ENCODE data around the gene CCDC157. TPM values are rescaled to one million over a fixed set of nuclear protein-coding genes. Genes with fewer than 3 reads are reported as not detected.

Gene CCDC157
- total RNA-seq, 1 donor from 2014 or later = 3.7 TPM

DNA sequence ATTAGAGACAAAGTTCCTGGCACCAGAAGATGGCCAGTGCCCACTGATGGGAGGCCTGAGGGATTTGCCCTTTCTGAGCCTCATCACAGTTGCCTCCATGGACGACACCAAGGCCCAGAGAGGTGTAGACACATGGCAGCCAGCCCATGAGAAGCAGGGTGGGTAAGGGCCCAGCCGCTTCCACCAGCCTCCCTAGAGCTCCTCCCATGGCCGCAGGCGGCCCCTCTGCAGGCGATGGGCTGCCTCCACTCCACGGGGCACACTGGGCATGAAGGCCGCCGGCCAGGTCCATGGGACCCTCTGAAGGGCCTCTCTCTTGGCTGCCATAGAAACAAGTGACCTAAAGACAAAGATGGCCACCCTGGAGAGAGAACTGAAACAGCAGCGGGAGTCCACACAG lies 14.5 kb downstream of the CCDC157 start:
- peaks cover 8% of the 10 kb centered on the region for H3K27me3 Mint-ChIP-seq (ENCODE audit: insufficient read depth, low read depth)
- Histone ChIP-seq H3K4me1 (no peaks in the 10 kb centered on the region), H3K4me2 (no peak overlapping the region), H3K4me3 (no peak overlapping the region), H3F3A (ENCODE audit: low read depth) (no peaks in the 10 kb centered on the region), H3K27me3 (no peaks in the 10 kb centered on the region), H4K20me1 (ENCODE audit: low read depth) (no peaks in the 10 kb centered on the region), H3K36me3 (no peaks in the 10 kb centered on the region), H3K27ac (no peak overlapping the region), H3K9me3 (ENCODE audit: low read depth) (no peaks in the 10 kb centered on the region), H2AFZ (replicated peaks) (no peak overlapping the region), H3K9ac (no peak overlapping the region), H3K79me2 (ENCODE audit: low read depth) (no peaks in the 10 kb centered on the region)
- no peak for DNase-seq (ENCODE audit: low spot score)
- H3K27ac Mint-ChIP-seq = no peak overlapping the region
- H3K36me3 Mint-ChIP-seq = peaks cover 9% of the 10 kb centered on the region
- H3K4me1 Mint-ChIP-seq = peaks cover 13% of the 10 kb centered on the region
- H3K4me3 Mint-ChIP-seq = no peak overlapping the region
- H3K9me3 Mint-ChIP-seq = no peaks in the 10 kb centered on the region
- TF ChIP-seq, protein P1, sequence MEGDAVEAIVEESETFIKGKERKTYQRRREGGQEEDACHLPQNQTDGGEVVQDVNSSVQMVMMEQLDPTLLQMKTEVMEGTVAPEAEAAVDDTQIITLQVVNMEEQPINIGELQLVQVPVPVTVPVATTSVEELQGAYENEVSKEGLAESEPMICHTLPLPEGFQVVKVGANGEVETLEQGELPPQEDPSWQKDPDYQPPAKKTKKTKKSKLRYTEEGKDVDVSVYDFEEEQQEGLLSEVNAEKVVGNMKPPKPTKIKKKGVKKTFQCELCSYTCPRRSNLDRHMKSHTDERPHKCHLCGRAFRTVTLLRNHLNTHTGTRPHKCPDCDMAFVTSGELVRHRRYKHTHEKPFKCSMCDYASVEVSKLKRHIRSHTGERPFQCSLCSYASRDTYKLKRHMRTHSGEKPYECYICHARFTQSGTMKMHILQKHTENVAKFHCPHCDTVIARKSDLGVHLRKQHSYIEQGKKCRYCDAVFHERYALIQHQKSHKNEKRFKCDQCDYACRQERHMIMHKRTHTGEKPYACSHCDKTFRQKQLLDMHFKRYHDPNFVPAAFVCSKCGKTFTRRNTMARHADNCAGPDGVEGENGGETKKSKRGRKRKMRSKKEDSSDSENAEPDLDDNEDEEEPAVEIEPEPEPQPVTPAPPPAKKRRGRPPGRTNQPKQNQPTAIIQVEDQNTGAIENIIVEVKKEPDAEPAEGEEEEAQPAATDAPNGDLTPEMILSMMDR (IDR thresholded peaks at IDR 0.05) = no peak
- TF ChIP-seq EZH2 (IDR thresholded peaks at IDR 0.05) (no peak), EZH2phosphoT487 (IDR thresholded peaks at IDR 0.05) (no peak)

DNA sequence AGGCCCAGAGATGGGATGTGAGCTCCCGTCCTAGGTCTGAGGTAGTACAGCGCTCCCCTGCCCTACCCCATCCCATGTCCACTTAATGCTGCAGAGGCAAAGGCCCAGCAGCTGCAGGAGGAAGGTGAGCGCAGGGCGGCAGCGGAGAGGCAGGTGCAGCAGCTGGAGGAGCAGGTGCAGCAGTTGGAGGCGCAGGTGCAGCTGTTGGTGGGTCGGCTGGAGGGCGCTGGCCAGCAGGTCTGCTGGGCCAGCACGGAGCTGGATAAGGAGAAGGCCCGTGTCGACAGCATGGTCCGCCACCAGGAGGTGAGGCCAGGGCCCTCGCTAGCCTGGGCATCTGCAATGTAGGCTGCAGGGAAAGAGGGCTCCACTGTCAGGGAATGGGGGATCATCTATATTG lies 15.2 kb downstream of the CCDC157 start:
- H3K27ac Mint-ChIP-seq = no peak overlapping the region
- DNase-seq (ENCODE audit: low spot score) = no peak

DNA sequence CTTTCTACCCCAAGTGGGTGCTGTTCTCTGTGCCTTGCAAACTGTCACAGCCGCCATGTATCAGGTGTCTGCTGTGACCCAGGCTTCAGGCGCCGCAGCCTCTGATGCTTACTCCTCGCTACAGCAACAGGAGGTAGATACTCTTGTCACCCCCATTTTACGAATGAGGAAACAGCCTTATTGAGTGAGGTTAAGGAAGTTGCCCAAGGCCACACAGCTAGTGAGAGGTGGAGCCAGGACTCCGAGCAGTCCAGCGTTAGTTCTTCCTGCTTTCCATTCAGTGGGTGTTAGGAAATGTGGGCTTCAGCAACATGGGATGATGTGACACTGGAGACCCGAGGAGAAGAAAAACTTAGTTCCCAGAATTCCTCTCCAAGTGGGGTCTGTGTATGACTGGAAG lies 16.1 kb downstream of the CCDC157 start:
- H3K36me3 ChIP-seq = no peaks in the 10 kb centered on the region
- H3K9ac ChIP-seq = no peak overlapping the region
- H3K4me3 Mint-ChIP-seq = no peak overlapping the region

More for the DNA sequence above, 15.2 kb downstream of the CCDC157 start:
- H4K20me1 ChIP-seq (ENCODE audit: low read depth) = no peaks in the 10 kb centered on the region
- Mint-ChIP-seq H3K9me3 (no peaks in the 10 kb centered on the region), H3K4me1 (peaks cover 13% of the 10 kb centered on the region), H3K36me3 (peaks cover 7% of the 10 kb centered on the region), H3K4me3 (no peak overlapping the region), H3K27me3 (ENCODE audit: insufficient read depth, low read depth) (peaks cover 10% of the 10 kb centered on the region)
- H3K9me3 ChIP-seq (ENCODE audit: low read depth) = no peaks in the 10 kb centered on the region
- H3K4me2 ChIP-seq = no peak overlapping the region
- no peak overlapping the region for H3K4me3 ChIP-seq
- no peak overlapping the region for H2AFZ ChIP-seq (replicated peaks)
- no peak for TF ChIP-seq EZH2 (IDR thresholded peaks at IDR 0.05)
- no peak for TF ChIP-seq EZH2phosphoT487 (IDR thresholded peaks at IDR 0.05)
- TF ChIP-seq, protein P1 (IDR thresholded peaks at IDR 0.05) = no peak
- no peaks in the 10 kb centered on the region for H3F3A ChIP-seq (ENCODE audit: low read depth)
- H3K9ac ChIP-seq = no peak overlapping the region
- H3K27ac ChIP-seq = no peak overlapping the region
- no peaks in the 10 kb centered on the region for H3K36me3 ChIP-seq
- H3K79me2 ChIP-seq (ENCODE audit: low read depth) = no peaks in the 10 kb centered on the region
- no peaks in the 10 kb centered on the region for H3K4me1 ChIP-seq
- H3K27me3 ChIP-seq = no peaks in the 10 kb centered on the region

More for the DNA sequence above, 16.1 kb downstream of the CCDC157 start:
- Mint-ChIP-seq H3K27me3 (ENCODE audit: insufficient read depth, low read depth) (peaks cover 10% of the 10 kb centered on the region), H3K4me1 (peaks cover 13% of the 10 kb centered on the region), H3K36me3 (peaks cover 8% of the 10 kb centered on the region), H3K27ac (no peak overlapping the region), H3K9me3 (no peaks in the 10 kb centered on the region)
- no peaks in the 10 kb centered on the region for H3K4me1 ChIP-seq
- H4K20me1 ChIP-seq (ENCODE audit: low read depth) = no peaks in the 10 kb centered on the region
- no peaks in the 10 kb centered on the region for H3K9me3 ChIP-seq (ENCODE audit: low read depth)
- no peak overlapping the region for H3K4me2 ChIP-seq
- no peaks in the 10 kb centered on the region for H3F3A ChIP-seq (ENCODE audit: low read depth)
- no peak overlapping the region for H2AFZ ChIP-seq (replicated peaks)
- TF ChIP-seq EZH2 (IDR thresholded peaks at IDR 0.05) = no peak
- TF ChIP-seq EZH2phosphoT487 (IDR thresholded peaks at IDR 0.05) = no peak
- TF ChIP-seq, protein P1 (IDR thresholded peaks at IDR 0.05) = no peak
- DNase-seq (ENCODE audit: low spot score) = no peak
- no peak overlapping the region for H3K4me3 ChIP-seq
- H3K27ac ChIP-seq = no peak overlapping the region
- H3K79me2 ChIP-seq (ENCODE audit: low read depth) = no peaks in the 10 kb centered on the region
- H3K27me3 ChIP-seq = no peaks in the 10 kb centered on the region

Measured in neural progenitor cell (in vitro differentiated cells).